Glomerular visceral epithelial cell (primary cell): ENCODE data around the gene ARVCF.

Experiments
- DNase-seq: peaks from one replicate; pipeline ENCODE4 v3.0.0-alpha.2; 2016; ENCODE audit errors: extremely low spot score

ARVCF gene

GRCh38 chr22:19998991-19999820, 17.4 kb downstream of the ARVCF start:
- no peak for DNase-seq

DNA sequence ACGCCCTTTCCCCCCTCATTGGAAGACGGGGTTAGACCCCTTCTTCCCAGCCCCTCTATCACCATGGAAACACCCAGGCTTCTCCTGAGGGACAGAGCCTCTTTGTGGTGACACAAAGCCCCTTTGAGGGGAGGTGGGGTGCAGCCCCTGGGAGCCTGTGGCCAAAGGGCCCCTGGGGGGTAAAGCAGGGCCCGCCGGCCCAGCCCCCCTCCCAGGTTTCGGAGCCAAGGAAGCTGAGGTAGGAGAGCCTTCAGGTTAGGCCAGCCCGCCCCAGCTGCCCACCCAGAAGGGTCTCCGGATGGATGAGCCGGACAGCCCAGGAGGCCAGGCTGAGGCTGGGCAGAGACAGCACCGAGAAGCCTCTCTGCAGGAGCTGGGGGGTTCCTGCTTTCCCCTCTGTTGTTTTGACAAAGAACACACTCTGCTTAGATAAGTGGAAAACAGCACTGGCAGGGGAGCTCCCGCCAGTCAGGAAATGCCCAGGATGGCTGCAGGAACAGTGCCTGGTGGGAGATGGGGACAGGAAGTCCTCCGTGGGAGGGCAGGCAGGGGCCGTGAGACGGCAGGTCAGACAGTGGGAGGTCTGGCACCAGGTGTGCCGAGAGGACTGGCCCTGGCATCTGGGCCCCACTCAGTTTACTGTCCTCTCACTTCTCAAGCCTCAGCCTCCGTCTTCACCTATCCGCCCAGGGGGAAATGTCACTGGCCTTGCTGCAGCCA, 18.2 kb downstream of the ARVCF start:
- DNase-seq: no peak

- DNase-seq: no peak
These were observed 18.9 kb downstream of the ARVCF start for GRCh38 chr22:19997561-19998231.

DNA sequence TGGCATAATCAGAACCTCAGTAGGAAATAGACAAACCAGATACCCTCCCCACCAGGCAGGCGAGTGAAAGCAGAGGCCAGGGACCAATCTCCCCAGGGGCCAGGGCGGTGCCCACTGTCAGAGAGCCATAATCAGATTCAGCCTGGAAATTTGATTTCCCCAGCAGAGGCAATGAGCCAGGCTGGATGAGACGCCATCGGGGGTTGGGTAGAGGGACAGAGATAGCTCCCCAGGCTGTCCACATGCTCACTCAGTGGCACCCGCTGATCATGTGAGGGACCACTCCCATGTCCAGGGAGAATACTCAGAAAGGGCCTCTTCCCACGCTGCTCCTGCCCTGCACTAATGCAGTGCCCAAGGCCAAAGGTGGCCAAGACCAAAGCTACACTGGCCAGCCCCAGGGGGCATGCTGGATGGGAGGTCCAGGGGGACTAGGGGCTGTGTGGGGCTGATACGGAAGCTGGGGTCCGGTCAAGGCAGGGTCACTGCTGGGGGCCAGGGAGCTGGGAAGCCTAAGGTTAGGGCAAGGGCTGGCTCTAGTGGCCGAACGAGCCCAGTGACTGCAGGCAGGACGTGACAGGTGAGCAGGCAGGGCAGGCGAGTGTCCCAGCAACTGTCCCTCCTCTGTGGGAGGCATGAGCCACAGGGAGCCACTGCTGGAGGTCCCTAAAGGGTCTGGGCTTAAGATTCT, 19.8 kb downstream of the ARVCF start:
- no peak for DNase-seq

DNA sequence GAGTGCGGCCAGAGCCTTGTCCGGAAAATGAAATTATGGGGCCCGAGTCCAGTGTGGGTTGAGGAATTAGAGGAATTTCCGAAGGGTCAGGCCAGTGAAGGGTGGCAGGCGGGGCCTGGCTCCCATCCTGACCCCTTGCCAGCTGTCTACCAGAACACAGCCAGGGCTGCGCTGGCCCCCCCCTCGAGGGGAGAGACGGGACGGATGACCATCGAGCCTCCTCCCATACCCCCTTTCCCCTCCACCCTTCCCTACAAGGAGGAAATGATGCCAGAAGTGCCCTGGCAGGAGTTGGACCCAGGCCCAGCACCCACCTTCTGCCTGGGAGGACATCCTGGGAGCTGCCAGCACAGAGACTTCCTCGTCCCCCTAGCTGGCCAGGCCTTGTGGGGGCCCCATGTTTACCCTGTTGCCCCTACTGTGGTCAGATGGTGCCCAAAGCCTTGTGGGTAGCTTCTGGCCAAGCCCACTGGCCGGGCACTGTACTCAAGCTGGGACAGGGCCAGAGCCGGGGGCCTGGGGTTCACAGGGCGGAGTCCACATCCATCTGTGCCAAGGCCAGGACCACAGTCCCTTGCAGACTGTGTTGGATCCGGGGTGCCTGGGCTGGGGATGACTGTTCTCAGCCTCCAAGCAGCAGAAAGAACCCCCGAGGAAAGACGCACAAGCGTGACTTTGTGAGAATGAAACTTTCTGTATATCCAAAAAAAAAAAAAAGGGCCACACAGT, 20.8 kb downstream of the ARVCF start:
- DNase-seq: no peak

DNA sequence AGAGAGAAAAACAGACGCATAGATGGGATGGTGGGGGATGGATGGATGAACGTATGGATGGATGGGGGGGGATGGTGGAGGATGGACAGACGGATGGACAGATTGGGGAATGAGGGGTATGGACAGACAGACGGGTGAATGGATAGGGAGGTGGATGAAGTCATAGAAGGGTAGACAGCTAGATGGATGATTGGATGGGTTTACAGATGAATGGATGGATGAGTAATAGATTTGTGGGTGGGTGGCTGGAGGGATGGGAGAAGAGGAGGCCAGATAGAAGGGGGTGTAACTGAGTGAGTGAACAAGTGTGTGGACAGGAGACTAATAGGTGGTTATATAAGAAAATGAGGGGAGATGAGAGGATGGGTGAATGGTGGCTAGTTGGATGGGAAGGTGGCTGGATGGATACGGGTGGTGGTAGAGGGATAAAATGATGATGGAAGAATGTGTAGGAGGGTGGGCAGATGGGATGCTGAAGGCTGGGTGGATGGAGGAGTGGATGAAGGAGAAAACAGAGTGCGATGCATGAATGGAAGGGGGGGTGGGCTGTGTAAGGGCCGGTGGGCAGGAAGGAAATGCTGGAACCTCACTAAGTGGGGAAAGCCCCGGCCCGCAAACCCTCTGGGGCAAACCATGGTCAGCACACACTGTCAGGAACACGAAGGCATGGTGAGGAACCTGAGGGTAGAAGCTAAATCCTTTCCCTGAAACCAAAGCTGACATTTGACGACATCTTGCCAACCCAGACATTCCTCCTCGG, 21.6 kb downstream of the ARVCF start:
- DNase-seq: no peak

DNA sequence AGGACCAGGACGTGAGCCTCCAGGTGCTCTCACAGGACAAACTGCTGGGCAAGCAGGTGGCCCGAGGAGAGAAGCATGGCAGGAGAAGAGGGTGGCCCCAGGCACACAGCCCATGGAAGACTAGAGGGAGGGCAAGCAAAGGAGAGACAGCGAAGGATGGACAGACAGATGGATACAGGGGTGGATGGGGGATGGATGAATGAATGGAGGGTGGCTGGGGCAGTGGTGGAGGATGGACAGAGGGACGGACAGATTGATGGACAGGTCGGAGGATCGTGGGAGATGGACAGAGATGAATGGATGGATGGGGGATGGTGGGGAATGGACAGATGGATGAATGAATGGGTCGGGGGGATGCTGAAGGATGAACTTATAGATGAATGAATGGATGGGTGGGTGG, 22.7 kb downstream of the ARVCF start:
- no peak for DNase-seq

DNA sequence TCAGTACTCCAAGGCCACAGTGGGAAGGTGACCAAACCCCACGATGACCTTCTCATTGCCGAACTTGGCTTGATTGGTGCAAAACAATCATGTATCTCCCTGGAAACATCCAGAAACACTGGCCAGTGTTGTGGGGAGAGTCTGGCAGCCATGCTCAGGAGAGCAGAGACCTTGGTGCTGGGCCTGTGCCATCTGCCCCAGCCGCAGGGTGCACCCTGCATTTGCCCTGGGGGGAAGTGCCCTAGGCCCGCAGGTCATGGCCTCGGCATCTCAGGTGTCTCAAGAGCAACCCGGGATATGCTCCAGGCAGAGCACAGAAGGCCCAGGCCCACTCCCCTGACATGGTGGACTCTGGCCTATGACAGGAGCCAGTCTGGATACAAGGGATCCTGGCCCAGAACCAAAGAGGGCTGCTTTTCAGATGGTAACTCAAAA, 23.7 kb downstream of the ARVCF start:
- DNase-seq: no peak

DNA sequence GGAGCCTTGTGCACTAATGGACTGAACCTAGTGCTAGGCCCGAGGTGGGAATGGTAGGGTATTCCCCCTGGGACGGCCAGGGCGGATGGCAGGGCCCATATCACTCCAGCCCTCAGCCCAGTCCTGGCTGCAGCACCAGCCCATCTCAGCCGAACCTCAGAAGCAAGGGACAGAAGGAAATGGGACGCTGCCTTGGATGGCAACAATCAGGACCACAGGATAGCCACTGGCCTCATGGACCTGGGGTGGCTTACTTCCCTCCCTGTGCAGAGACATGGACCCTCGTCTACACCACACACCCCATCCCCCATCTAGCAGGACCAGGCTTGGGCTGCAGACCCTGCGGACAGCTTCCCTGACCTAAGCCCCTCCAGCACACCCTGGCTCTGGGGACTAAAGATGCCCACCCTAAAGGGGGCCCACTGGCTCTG, 24.1 kb downstream of the ARVCF start:
- DNase-seq: no peak

GRCh38 chr22:19991645-19992451, 24.8 kb downstream of the ARVCF start:
- no peak for DNase-seq

- DNase-seq: no peak
These were observed 25.3 kb downstream of the ARVCF start for GRCh38 chr22:19991395-19991644.

DNA sequence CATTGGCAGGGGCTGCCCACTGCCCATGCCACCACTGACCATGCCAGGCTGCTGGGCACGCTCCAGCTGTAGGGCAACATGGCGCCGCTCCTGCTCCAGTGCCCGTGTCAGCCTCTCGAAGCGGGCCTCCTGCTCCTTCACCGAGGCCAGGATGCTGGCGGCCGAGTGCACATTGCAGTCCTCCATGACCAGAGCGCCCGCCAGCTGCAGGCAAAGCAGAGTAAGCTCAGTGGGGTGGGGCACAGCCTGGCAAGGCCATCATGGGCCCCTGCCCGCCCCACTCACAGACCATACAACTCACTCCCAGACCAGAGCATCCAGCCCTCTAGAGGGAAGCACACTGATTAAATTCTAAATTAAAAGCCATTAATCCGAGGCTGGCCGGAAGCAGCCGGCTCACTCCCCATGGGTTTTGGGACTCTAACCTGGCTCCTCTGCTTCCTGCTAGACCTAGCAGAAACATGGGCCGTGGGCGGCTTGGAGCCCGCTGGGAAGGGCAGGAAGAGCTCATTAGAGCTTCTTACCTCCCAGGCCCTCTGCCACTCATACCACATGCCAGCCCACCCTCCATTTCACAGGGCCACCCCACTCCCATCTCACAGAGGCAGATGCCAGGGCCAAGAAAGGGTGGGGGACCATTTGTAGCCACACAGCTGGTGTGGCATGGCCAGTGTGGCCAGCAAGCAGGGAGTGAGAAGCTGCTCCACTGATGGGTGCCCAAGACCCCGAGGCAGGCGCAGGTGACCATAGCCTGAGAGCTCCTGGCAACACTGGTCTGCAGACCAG, 25.8 kb downstream of the ARVCF start:
- DNase-seq: no peak

- no peak for DNase-seq
These were observed 26.4 kb downstream of the ARVCF start for GRCh38 chr22:19990188-19990587.

DNA sequence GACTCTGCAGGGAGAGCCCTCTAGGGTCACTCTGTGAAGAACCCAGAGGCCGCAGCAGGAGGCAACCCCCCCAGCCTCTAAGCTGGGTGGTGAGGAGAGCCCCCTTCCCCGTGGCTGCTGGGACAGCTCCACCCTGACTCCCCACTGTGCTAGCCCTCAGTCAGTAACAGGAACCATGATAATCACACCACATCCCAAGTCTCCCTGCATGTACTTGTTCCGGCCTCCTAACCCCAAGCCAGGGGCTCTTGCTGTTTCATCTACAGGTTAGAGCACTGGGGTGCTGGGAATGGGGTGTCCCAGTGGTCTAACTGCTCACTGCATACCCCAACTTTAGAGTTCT, 26.9 kb downstream of the ARVCF start:
- no peak for DNase-seq

DNA sequence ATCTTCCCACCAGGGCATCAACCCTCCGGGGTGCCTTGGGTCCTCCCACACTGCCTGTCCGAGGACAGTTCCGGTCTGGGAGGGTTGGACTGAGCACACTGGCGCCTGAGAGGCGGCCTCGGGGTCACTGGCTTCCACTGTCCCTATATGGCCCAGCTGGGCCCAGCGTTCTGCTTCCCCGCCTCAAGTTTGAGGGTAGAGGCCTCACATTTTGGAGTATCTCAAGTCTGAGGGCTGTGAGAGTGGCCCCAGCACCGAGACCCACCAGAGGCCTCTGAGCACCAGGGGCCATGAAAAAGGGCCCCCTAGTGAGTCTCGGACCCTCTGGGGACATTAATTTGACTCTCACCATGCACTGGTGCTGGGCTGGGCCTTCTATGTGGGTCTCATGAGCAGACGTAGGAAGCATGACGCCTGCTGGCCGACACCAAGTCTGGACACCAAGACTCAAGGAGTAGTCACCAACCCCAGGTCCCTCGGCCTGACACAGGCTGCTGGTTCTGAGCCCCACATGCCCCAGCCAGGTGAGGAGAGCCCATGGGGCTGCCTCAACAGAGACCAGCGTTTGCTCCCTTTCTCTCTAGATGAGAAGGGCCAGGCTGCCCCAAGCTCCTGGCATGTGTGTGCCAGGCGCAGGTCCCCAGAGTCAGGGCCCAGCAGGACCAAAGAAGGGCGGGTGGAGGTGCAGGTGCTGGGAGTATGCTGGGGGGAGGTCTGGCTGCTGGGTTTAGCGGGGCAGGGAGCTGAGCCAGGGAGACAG, 27.5 kb downstream of the ARVCF start:
- no peak for DNase-seq

GRCh38 chr22:19988331-19988808, 28.3 kb downstream of the ARVCF start:
- DNase-seq: no peak

GRCh38 chr22:19987394-19988306, 29.0 kb downstream of the ARVCF start:
- no peak for DNase-seq
